Astrocyte (in vitro differentiated cells and primary cell): Measurements from ENCODE around the gene PEAK3. TPM values are rescaled to one million over a fixed set of nuclear protein-coding genes. Genes with fewer than 3 reads are reported as not detected.

Experiments used
- DNase-seq: peaks from one replicate; pipeline ENCODE4 v3.0.0-alpha.2; 2010; ENCODE audit warnings: low read depth
- FAIRE-seq: peaks from 2 replicates; lab custom pipeline; 2011; peaks lifted over from hg19 to GRCh38; lab: Jason Lieb, UNC
- H2AFZ ChIP-seq: 2 replicates; pipeline ENCODE4 v1.6.0; 2012; ENCODE audit warnings: low read depth, low read length, inconsistent platforms
- H3K27ac ChIP-seq: 2 replicates; pipeline ENCODE4 v1.5.1; 2011; ENCODE audit warnings: low read depth, low read length, inconsistent platforms
- H3K27me3 ChIP-seq: 2 replicates; pipeline ENCODE4 v1.6.0; 2011; ENCODE audit warnings: low read length, inconsistent platforms; ENCODE audit not compliant: insufficient read depth
- H3K36me3 ChIP-seq: 2 replicates; pipeline ENCODE4 v1.5.1; 2011; ENCODE audit warnings: low read length, inconsistent platforms; ENCODE audit not compliant: insufficient read depth
- H3K4me1 ChIP-seq: 2 replicates; pipeline ENCODE4 v1.5.1; 2011; ENCODE audit warnings: low read length, inconsistent platforms; ENCODE audit not compliant: insufficient read depth
- H3K4me2 ChIP-seq: 2 replicates; pipeline ENCODE4 v1.6.0; 2012; ENCODE audit warnings: low read length, inconsistent platforms
- H3K4me3 ChIP-seq: 2 replicates; pipeline ENCODE4 v1.5.1; 2011; ENCODE audit warnings: low read depth, mild to moderate bottlenecking, low read length, inconsistent platforms; ENCODE audit not compliant: insufficient read depth
- H3K79me2 ChIP-seq: 2 replicates; pipeline ENCODE4 v1.6.0; 2012; ENCODE audit warnings: mild to moderate bottlenecking, low read length, inconsistent platforms; ENCODE audit not compliant: insufficient read depth
- H3K9ac ChIP-seq: 2 replicates; pipeline ENCODE4 v1.6.0; 2012; ENCODE audit warnings: mild to moderate bottlenecking, low read length, inconsistent platforms
- H3K9me3 ChIP-seq: 2 replicates; pipeline ENCODE4 v1.5.1; 2012; ENCODE audit warnings: low read depth, mild to moderate bottlenecking, low read length, inconsistent platforms; ENCODE audit not compliant: insufficient read depth
- H4K20me1 ChIP-seq: 2 replicates; pipeline ENCODE4 v1.6.0; 2012; ENCODE audit warnings: low read length, inconsistent platforms; ENCODE audit not compliant: insufficient read depth
- H3K27ac Mint-ChIP-seq: one replicate; pipeline ENCODE4 v1.8.0; 2021; ENCODE audit warnings: mild to moderate bottlenecking, mixed read lengths; ENCODE audit not compliant: unreplicated experiment
- H3K27me3 Mint-ChIP-seq: one replicate; pipeline ENCODE4 v1.8.0; 2021; ENCODE audit warnings: low read depth, mixed read lengths; ENCODE audit not compliant: unreplicated experiment
- H3K36me3 Mint-ChIP-seq: one replicate; pipeline ENCODE4 v1.8.0; 2021; ENCODE audit warnings: low read depth, mixed read lengths; ENCODE audit not compliant: unreplicated experiment
- H3K4me1 Mint-ChIP-seq: one replicate; pipeline ENCODE4 v1.8.0; 2021; ENCODE audit warnings: low read depth, mixed read lengths; ENCODE audit not compliant: unreplicated experiment
- H3K4me3 Mint-ChIP-seq: one replicate; pipeline ENCODE4 v1.8.0; 2021; ENCODE audit warnings: mild to moderate bottlenecking, moderate library complexity, mixed read lengths; ENCODE audit not compliant: unreplicated experiment
- H3K9me3 Mint-ChIP-seq: one replicate; pipeline ENCODE4 v1.8.0; 2021; ENCODE audit warnings: mild to moderate bottlenecking, mixed read lengths; ENCODE audit not compliant: unreplicated experiment
- EZH2 ChIP-seq: IDR thresholded peaks from 2 replicates; pipeline ENCODE4 v1.6.1; 2012; ENCODE audit warnings: mild to moderate bottlenecking, low read length, inconsistent platforms; ENCODE audit not compliant: insufficient read depth
- total RNA-seq: library from RNA; stranded (reverse); gene quantifications from 2 replicates; pipeline ENCODE4 v1.2.1, GENCODE V29; 2021
- TF ChIP-seq, protein P1 (sequence below): IDR thresholded peaks from 2 replicates; pipeline ENCODE4 v1.5.1; 2011; ENCODE audit warnings: low read depth, mild to moderate bottlenecking, inconsistent platforms, low read length, moderate library complexity; ENCODE audit not compliant: insufficient read depth

Gene PEAK3
- total RNA-seq, 1 donor from 2014 or later = 0.18 TPM

DNA sequence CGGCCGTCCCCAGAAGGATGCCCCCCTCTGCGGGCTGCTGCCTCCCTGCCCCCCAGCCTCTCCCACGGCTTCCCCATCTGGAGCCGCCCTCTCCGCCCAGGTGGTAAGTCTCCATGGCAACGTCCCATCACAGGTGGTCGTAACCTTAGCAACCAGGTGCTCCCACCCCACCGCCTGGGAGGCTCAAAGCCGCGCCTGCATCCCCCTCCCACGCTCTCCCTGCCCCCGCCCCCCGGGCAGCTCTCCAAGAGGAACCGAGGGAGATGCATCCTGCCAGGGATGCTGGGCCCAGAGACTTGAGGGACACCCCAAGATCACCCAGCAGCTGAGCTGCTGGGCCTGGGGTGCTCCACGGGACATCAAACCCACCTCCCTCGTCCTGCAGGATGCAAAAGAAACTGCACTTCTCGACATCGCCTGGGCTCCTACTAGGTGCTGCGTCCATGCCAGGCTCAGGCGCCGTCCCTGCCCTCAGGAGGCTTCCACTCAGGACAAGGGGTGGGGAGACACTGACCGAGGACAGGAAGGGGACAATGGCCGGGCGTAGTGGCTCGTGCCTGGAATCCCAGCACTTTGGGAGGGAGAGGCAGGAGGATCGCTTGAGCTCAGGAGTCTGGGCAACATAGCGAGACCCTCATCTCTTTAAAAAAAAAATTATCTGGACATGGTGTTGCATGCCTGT, 31.0 kb upstream of the PEAK3 start:
- Mint-ChIP-seq H3K27ac (no peak overlapping the region), H3K27me3 (peaks cover 25% of the 10 kb centered on the region), H3K4me3 (no peak overlapping the region), H3K4me1 (no peaks in the 10 kb centered on the region), H3K9me3 (peaks cover 13% of the 10 kb centered on the region), H3K36me3 (peaks cover 3% of the 10 kb centered on the region)
- Histone ChIP-seq H3K9me3 (peaks cover 7% of the 10 kb centered on the region), H3K27me3 (no peaks in the 10 kb centered on the region), H3K9ac (no peak overlapping the region), H2AFZ (no peak overlapping the region), H4K20me1 (no peaks in the 10 kb centered on the region), H3K4me1 (peaks cover 10% of the 10 kb centered on the region), H3K79me2 (no peaks in the 10 kb centered on the region), H3K36me3 (no peaks in the 10 kb centered on the region), H3K27ac (no peak overlapping the region), H3K4me3 (no peak overlapping the region), H3K4me2 (no peak overlapping the region)
- FAIRE-seq (no peak), DNase-seq (no peak)
- TF ChIP-seq, protein P1, sequence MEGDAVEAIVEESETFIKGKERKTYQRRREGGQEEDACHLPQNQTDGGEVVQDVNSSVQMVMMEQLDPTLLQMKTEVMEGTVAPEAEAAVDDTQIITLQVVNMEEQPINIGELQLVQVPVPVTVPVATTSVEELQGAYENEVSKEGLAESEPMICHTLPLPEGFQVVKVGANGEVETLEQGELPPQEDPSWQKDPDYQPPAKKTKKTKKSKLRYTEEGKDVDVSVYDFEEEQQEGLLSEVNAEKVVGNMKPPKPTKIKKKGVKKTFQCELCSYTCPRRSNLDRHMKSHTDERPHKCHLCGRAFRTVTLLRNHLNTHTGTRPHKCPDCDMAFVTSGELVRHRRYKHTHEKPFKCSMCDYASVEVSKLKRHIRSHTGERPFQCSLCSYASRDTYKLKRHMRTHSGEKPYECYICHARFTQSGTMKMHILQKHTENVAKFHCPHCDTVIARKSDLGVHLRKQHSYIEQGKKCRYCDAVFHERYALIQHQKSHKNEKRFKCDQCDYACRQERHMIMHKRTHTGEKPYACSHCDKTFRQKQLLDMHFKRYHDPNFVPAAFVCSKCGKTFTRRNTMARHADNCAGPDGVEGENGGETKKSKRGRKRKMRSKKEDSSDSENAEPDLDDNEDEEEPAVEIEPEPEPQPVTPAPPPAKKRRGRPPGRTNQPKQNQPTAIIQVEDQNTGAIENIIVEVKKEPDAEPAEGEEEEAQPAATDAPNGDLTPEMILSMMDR = no peak
- TF ChIP-seq EZH2 = no peak

DNA sequence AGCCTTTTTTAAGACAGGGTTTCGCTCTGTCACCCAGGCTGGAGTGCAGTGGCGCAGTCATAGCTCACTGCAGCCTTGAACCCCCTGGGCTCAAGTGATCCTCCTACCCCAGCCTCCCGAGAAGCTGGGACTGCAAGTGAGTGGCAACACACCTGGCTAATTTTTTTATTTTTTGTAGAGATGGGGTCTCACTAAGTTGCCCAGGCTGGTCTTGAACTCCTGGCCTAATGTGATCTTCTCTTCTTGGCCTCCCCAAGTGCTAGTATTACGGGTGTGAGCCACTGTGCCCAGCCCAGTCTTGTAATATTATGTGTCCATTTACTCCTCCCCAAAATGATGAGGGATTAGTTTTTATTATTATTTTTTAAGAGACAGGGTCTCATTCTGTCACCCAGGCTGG, 29.1 kb upstream of the PEAK3 start:
- Histone ChIP-seq H3K27ac (no peak overlapping the region), H3K4me2 (no peak overlapping the region), H3K9ac (no peak overlapping the region), H3K79me2 (no peaks in the 10 kb centered on the region), H3K36me3 (no peaks in the 10 kb centered on the region), H2AFZ (no peak overlapping the region), H3K4me3 (no peak overlapping the region), H3K27me3 (peaks cover 9% of the 10 kb centered on the region), H3K4me1 (peaks cover 10% of the 10 kb centered on the region), H4K20me1 (no peaks in the 10 kb centered on the region), H3K9me3 (peaks cover 7% of the 10 kb centered on the region)
- TF ChIP-seq EZH2 = no peak
- TF ChIP-seq, protein P1 = no peak
- Mint-ChIP-seq H3K4me1 (no peaks in the 10 kb centered on the region), H3K4me3 (no peak overlapping the region), H3K27me3 (peaks cover 32% of the 10 kb centered on the region), H3K36me3 (peaks cover 3% of the 10 kb centered on the region), H3K27ac (no peak overlapping the region), H3K9me3 (peaks cover 13% of the 10 kb centered on the region)
- no peak for DNase-seq
- no peak for FAIRE-seq

DNA sequence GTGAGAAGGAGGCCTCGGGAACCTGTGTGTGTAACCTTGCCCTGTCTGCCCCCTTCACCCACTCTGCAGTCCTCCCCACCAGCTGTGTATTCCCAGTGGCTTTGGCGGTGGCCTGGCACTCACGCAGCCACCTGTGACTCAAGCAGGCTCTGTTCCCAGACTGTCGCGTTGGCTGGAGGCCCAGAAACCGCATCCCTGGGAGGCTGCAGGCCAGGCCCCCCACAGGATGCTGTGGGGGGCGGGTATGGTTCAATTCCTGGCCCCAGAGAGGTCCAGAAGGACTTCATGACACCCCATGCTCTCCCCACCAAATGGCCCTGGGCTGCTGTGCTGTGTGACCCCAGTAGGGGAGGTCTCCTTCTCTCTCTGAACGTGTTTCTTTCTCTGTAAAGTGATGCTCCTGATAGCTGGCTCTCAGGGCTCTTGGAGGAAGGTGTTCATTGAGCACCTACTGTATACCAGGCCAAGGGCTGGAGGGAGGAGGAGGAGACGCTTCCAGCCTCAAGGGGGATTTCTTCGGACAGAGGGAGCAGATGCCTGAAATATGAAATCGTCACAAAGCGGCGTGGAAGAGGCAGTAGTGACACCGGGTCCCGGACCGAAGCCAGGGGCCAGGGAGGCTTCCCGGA, 27.9 kb upstream of the PEAK3 start:
- DNase-seq (peak; percentile 23), FAIRE-seq (no peak)
- H3K36me3 Mint-ChIP-seq = peaks cover under 1% of the 10 kb centered on the region
- TF ChIP-seq, protein P1 = no peak
- no peak for TF ChIP-seq EZH2
- no peak overlapping the region for H3K4me3 Mint-ChIP-seq
- Histone ChIP-seq H4K20me1 (no peaks in the 10 kb centered on the region), H3K9ac (no peak overlapping the region), H3K4me2 (peak overlapping the region; percentile 39), H3K79me2 (no peaks in the 10 kb centered on the region), H3K4me1 (peaks cover 10% of the 10 kb centered on the region), H3K4me3 (no peak overlapping the region), H3K27ac (no peak overlapping the region), H3K9me3 (no peaks in the 10 kb centered on the region), H2AFZ (no peak overlapping the region), H3K36me3 (no peaks in the 10 kb centered on the region), H3K27me3 (peaks cover 9% of the 10 kb centered on the region)
- H3K9me3 Mint-ChIP-seq = peaks cover 8% of the 10 kb centered on the region
- H3K27ac Mint-ChIP-seq = no peak overlapping the region
- H3K4me1 Mint-ChIP-seq = no peaks in the 10 kb centered on the region
- H3K27me3 Mint-ChIP-seq = peaks cover 38% of the 10 kb centered on the region
